HG02938 (cell line): ENCODE results near the gene IGF2R.
"Not testable (repeated sequence)": the region's sequence is repeated elsewhere in the genome, so short reads cannot be mapped to it uniquely, and the experiment has no call there.

ENCODE experiments used
- ATAC-seq: cut with Tn5 transposase; IDR thresholded peaks from one replicate; pipeline ENCODE4 v1.9.1; 2021; ENCODE audit warnings: mild to moderate bottlenecking, moderate library complexity; ENCODE audit not compliant: unreplicated experiment

IGF2R gene

DNA sequence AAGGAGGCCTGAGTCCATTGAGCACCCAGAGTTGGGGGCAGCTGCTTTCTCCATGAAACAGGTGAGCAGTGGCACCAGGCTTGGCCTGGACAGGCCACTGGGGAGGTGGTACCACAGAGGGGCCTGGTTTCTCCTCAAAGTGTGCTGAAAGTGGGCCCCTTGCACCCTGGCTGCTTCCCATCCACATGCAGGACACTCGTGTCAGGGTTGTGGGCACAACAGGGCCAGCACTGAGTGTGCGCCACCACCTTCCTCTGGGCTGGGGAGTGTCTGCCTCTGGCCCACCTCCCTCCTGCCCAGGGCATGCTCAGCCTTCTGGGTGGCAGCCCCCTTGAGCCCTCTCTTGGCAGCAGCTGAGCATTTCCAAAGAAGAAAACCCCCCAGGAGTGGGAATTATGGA is 147.5 kb downstream of the IGF2R start:
- no peak for ATAC-seq

GRCh38 chr6:160117137-160117536 is 148.3 kb downstream of the IGF2R start:
- ATAC-seq: no peak

- no peak for ATAC-seq
These were observed 149.8 kb downstream of the IGF2R start for GRCh38 chr6:160118620-160119229.

GRCh38 chr6:160120087-160120486 is 151.2 kb downstream of the IGF2R start:
- ATAC-seq: no peak

DNA sequence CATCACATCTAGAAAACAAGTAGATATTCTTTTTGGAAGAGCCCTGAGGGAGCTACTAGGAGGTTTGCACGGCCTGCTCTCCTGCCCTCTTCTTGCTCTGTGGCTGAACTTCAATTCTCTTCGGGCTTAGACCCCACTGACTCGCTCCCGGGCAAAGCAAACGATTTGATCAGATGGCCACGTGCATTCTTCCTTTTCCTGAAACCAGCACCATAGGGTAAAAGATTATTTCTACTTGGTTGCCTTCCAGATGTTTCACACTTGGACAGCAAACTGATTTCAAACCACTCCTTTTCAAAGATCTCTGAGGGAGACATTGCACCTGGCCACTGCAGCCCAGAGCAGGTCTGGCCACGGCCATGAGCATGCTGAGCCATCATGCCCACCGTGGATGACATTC is 152.7 kb downstream of the IGF2R start, which contains the start of gene SLC22A1:
SLC22A1 (plus strand) TSS at position 258 of the 400 bp plus-strand sequence; CDS start at position 379, 121 bp downstream.
- ATAC-seq: no peak

- no peak for ATAC-seq
These were observed 153.1 kb downstream of the IGF2R start for GRCh38 chr6:160121981-160122380.

DNA sequence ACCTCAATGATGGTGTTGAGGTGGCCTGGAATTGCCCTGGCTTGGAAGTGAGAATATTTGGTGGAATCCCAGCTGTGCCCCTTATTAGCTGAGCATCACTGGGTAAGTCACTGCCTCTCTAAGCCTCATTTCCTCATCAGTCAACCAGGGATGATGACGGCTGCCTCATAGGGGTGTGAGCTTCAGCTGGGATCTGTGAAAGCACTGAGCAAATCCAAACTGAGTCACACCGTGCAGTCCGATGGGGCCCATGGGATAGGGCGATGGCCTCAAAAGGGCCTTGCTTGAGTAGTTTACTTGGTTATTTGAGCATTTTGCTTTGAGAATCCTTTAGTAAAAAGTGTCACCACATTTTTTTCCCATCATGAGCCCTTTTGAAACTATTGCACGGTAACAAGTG is 153.9 kb downstream of the IGF2R start:
- ATAC-seq: no peak

DNA sequence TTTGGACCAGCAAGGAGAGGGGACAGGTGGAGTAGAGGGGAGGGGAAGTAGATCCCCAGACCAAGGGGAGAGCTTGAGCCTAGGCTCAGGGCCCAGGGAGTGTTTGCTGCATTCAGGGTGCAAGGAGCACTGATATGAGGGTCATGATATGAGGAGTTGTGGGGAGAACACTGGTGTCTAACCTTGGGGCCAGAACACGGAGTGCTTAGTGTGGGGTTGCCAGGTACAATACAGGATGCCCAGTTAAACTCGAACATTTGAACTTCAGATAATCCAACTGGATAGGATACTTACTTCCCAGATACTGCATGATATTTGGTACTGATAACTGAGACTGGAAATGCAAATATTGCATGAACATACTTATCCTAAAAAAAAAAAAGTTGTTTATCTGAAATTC is 155.1 kb downstream of the IGF2R start:
- no peak for ATAC-seq

- no peak for ATAC-seq
These were observed 155.7 kb downstream of the IGF2R start for GRCh38 chr6:160124605-160125004.

GRCh38 chr6:160125105-160125504 is 156.2 kb downstream of the IGF2R start:
- not testable (repeated sequence) for ATAC-seq

DNA sequence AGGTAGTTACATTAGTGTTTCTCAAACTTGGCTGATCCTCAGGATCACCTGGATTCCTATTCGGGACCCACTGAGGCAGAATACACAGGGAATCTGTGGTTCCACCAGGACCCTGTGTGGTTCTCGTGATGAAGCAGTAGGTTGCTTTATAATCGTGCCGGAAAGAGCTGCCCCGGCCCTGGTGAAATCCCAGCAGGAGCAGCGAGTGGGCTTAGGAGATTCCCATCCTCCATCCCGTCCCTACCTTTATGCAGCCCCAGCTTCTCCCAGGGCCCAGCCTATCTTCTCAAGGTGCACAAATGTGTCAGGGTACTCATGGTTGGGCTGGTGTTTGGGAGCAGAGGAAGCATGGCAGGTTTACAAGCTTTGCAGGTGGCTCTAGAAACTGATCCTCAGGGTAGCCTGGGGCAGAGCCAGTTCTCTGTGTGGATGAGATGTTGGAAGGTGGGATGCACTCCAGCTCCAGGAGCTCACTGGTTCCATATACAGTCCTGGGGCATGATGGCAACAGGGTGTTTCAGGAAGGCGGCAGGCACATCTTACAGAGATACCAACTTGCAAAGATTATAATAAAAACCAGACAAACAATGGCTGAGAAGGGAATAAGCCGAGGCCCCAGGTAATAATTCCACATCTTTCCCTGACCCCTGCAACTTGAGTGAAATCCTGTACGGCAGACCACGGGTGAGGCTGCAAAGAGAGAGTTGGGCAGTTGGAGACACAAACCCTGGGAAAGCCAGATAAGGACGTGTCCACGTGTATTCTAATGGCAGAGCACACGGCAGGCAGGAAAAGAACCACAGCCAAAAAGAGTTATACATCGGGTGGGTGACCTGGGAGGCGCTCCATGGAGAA is 158.6 kb downstream of the IGF2R start:
- no peak for ATAC-seq

- ATAC-seq: no peak
These were observed 159.3 kb downstream of the IGF2R start for GRCh38 chr6:160128125-160128683.

DNA sequence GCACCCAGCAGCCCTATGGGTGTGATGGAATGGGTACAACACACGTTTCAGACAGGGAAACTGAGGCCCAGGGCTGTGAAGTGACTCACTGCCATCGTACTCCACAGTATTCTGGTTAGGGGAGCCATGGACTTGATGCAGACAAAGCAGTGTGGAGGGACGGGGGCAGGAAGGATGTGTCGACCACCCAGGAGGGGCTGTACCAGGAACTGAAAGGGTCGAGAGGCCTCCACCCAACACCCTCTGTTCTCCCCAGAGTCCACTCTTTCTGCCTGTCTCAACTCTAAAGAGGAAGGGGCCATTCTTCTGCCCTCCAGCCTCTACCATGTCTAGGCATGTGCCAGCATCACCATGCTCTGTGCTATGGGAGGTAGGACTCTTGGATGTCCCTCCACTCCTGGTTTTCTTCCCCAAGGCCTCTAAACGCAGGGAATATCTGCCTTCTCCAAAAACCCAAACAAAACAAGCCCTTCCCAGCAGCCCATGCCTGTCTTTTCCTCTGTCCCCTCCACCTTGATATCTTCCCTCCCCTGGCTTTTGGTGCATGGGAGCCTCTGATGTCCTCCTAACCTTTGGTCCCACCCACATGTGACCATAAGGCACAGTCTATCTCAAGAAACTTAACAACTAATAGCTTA is 160.1 kb downstream of the IGF2R start:
- ATAC-seq: no peak

GRCh38 chr6:160129881-160130615 is 161.2 kb downstream of the IGF2R start:
- no peak for ATAC-seq

DNA sequence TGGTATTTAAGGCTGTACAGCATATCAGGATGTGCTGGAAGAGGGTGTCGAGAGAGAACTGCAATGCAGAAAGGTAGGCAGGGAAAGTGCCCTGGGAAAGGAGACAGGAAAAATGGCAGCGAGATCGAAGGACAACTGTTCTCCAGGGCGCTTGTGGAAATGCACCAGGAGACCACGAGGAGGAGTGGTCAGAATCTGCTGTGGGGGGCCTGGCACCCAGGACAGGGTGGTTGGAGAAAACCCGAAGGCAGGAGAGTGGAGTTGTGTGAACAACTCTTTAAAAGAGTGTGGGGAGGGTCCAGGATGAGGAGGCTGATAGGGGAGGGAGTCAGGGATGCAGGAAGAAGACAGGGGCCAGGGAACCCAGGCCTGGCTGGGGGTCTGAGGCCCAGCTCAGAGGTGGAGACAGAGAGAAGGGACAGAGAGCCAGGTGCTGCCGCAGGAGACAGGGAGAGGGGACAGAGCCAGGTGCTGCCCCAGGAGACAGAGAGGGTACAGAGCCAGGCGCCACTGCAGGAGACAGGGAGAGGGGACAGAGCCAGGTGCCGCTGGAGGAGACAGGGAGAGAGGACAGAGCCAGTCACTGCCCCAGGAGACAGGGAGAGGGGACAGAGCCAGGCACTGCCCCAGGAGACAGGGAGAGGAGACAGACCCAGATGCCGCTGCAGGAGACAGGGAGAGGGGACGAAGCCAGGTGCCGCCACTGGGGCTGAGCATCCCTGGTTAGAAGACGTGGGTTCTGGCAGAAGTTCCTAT is 162.0 kb downstream of the IGF2R start:
- no peak for ATAC-seq

- ATAC-seq: no peak
These were observed 162.9 kb downstream of the IGF2R start for GRCh38 chr6:160131636-160132296.

DNA sequence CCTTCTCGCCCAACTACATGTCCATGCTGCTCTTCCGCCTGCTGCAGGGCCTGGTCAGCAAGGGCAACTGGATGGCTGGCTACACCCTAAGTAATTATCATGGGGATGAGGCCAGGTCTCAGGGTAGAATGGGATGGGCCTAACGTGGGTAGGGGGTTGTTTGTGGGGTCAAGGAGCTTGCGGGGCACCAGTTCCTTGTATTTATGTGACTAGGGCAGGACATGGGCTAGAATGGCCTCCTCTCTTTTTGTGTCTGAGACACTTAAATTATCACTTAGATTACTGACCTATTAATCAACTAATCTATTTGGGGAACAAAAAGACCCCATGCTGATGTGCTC is 163.4 kb downstream of the IGF2R start:
- no peak for ATAC-seq

DNA sequence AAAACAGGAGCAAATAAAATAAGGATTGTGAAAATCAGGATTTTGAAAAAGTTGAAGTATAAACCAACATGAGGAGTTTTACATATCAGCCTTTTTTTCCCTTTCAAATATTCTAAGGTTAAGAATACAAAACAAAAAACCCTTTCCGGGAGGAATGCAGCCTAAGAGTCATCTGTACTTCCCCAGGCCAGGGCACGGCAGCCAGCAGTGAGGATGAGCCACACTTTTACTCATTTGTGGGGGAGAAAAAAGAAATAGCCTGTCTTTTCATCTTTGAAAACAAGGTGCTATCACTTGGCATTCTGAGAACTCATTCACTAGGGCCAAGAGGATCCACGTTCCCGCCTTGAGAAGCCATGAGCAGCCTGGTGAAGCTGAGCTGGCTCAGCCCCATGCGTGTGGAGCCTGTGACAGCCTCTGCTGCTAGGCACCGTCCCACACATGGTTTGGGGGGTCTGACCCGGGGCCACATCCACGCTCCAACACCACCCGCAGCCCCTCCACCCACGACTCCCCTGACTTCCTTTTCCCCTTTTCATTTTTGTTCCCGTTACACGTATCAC is 164.0 kb downstream of the IGF2R start:
- ATAC-seq: no peak
